HepG2 (cell line): Measurements from ENCODE around the gene MAT2A. TPM values are rescaled to one million over a fixed set of nuclear protein-coding genes. Genes with fewer than 3 reads are reported as not detected.

Experiments used
- CSRNP1 ChIP-seq: sonication (generic); formaldehyde crosslinking; IDR thresholded peaks from 2 replicates; pipeline ENCODE4 v1.8.1; 2023; ENCODE audit warnings: mild to moderate bottlenecking, missing genetic modification reagents
- IRF2 ChIP-seq: IDR thresholded peaks from 2 replicates; pipeline ENCODE4 v1.6.1; 2018; ENCODE audit warnings: missing genetic modification reagents, missing compliant biosample characterization
- TFDP1 ChIP-seq: IDR thresholded peaks from 2 replicates; pipeline ENCODE4 v1.6.1; 2016; ENCODE audit warnings: missing compliant biosample characterization, missing genetic modification reagents, borderline replicate concordance
- ZBED4 ChIP-seq: sonication (generic); formaldehyde crosslinking; IDR thresholded peaks from 2 replicates; pipeline ENCODE4 v1.4.0; 2020; ENCODE audit warnings: missing genetic modification reagents, borderline replicate concordance
- ZBTB38 ChIP-seq: sonication (generic); formaldehyde crosslinking; IDR thresholded peaks from 2 replicates; pipeline ENCODE4 v1.5.1; 2020; ENCODE audit warnings: mild to moderate bottlenecking, missing genetic modification reagents
- ZKSCAN8 ChIP-seq: IDR thresholded peaks from 2 replicates; pipeline ENCODE4 v1.6.1; 2016; ENCODE audit warnings: borderline replicate concordance, missing genetic modification reagents, missing compliant biosample characterization
- ZNF224 ChIP-seq: sonication (generic); formaldehyde crosslinking; IDR thresholded peaks from 2 replicates; pipeline ENCODE4 v1.5.0; 2020; ENCODE audit warnings: mild to moderate bottlenecking, missing genetic modification reagents
- ZNF253 ChIP-seq: sonication (generic); formaldehyde crosslinking; IDR thresholded peaks from 2 replicates; pipeline ENCODE4 v1.8.0; 2022; ENCODE audit warnings: mild to moderate bottlenecking, missing genetic modification reagents, borderline replicate concordance
- ZNF264 ChIP-seq: sonication (generic); formaldehyde crosslinking; IDR thresholded peaks from 2 replicates; pipeline ENCODE4 v1.4.0; 2020; ENCODE audit warnings: missing genetic modification reagents
- ZNF414 ChIP-seq: sonication (generic); formaldehyde crosslinking; IDR thresholded peaks from 2 replicates; pipeline ENCODE4 v1.5.0; 2020; ENCODE audit warnings: missing genetic modification reagents
- ZNF577 ChIP-seq: sonication (generic); formaldehyde crosslinking; IDR thresholded peaks from 2 replicates; pipeline ENCODE4 v1.4.0; 2020; ENCODE audit warnings: mild to moderate bottlenecking, low read depth, missing genetic modification reagents, borderline replicate concordance
- ZNF646 ChIP-seq: sonication (generic); formaldehyde crosslinking; IDR thresholded peaks from 2 replicates; pipeline ENCODE4 v1.9.0; 2021; ENCODE audit warnings: mild to moderate bottlenecking, missing genetic modification reagents
- ZNF879 ChIP-seq: sonication (generic); formaldehyde crosslinking; IDR thresholded peaks from 2 replicates; pipeline ENCODE4 v1.8.1; 2023; ENCODE audit warnings: missing genetic modification reagents
- polyA plus RNA-seq, 8 experiments: library from polyadenylated mRNA; depleted of rRNA in 3 of 8; stranded (reverse) in 7 of 8; unstranded in 1 of 8; fragments of >200 nt; fragmentation: Illumina TruSeq in 4 of 8; extraction: Trizol in 4 of 8; gene quantifications; 2 replicates each; pipeline versions ENCODE4 v1.2.1 to v1.2.3, GENCODE V29; 2011 to 2016; ENCODE audit warnings: low read depth in 4 of 8, missing spikeins in 1 of 8, mixed read lengths in 1 of 8; ENCODE audit not compliant: insufficient read depth in 1 of 8
- total RNA-seq, 5 experiments: library from RNA; depleted of rRNA; stranded (reverse); fragments of >200 nt; fragmentation: Illumina TruSeq; extraction: Trizol; gene quantifications; 2 replicates each; pipeline ENCODE4 v1.2.3, GENCODE V29; 2016; ENCODE audit warnings: low read depth in 1 of 5

The MAT2A gene
- total and polyA plus RNA-seq, 2 of the 13 experiments (the other 11 are each of a cell fraction or from before 2014, with no cell fraction given), result 155 to 331 TPM

- TF ChIP-seq TFDP1 (peak; percentile 78; the same call in 1 of the 2 replicates), ZBED4 (CRISPR knock-in tag) (0 out of 2 replicates have a peak, but pooled peaks have one; percentile 52), ZNF264 (peak; percentile 79), ZNF224 (CRISPR knock-in tag) (peak; percentile 91; the same call in 1 of the 2 replicates), ZKSCAN8 (peak; percentile 22), ZNF253 (peak; percentile 28), IRF2 (CRISPR knock-in tag) (no peak; the same call in none of the 2 replicates), CSRNP1 (CRISPR knock-in tag) (peak; percentile 81), ZNF577 (CRISPR knock-in tag) (no peak), ZBTB38 (CRISPR knock-in tag) (peak; percentile 77; the same call in 1 of the 2 replicates), ZNF646 (CRISPR knock-in tag) (peak; percentile 35; the same call in 1 of the 2 replicates), ZNF879 (CRISPR knock-in tag) (no peak; the same call in 1 of the 2 replicates), ZNF414 (CRISPR knock-in tag) (no peak)
These were observed at the start of gene MAT2A (continued) for GRCh38 chr2:85538507-85539360.
